ENCODE measurements around the gene NSD2. TPM values are rescaled to one million over a fixed set of nuclear protein-coding genes. Genes with fewer than 3 reads are reported as not detected.

Gene NSD2
- total RNA-seq, 4 donors from 2014 or later = 17.3 to 23.6 (median 19.4) TPM

DNA sequence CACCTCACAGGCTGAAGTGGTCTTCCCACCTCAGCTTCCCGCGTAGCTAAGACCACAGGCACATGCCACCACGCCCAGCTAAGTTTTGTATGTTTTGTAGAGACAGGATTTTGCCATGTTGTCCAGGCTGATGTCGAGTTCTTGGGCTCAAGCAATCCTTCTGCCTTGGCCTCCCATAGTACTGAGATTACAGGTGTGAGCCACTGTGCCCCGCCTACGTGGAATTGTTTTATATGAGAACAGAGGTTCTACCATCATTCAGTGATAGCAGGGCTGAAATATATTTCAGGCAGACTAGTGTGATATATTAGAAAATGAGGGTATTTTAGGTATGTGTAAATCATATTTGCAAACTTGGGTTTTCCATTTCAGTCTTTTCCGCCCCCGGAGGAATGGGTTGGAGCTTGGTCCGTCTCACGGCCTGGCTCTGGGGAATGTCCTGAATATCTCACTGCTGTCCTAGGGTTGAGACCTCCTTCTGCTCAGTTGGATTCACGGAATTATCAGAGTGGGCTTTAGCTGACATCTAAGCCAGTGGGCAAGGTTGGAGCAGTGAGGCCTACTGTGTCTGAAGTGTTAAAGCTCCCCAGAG lies 19.9 kb downstream of the NSD2 start:
- 93 to 98% methylated on average over 11 of the region's 11 CpGs for WGBS, 2 donors
- DNase-seq (ENCODE audit: low spot score in 2 of 2) = no peak
- no peak for TF ChIP-seq POLR2A (IDR thresholded peaks at IDR 0.05)
- TF ChIP-seq, protein P1, sequence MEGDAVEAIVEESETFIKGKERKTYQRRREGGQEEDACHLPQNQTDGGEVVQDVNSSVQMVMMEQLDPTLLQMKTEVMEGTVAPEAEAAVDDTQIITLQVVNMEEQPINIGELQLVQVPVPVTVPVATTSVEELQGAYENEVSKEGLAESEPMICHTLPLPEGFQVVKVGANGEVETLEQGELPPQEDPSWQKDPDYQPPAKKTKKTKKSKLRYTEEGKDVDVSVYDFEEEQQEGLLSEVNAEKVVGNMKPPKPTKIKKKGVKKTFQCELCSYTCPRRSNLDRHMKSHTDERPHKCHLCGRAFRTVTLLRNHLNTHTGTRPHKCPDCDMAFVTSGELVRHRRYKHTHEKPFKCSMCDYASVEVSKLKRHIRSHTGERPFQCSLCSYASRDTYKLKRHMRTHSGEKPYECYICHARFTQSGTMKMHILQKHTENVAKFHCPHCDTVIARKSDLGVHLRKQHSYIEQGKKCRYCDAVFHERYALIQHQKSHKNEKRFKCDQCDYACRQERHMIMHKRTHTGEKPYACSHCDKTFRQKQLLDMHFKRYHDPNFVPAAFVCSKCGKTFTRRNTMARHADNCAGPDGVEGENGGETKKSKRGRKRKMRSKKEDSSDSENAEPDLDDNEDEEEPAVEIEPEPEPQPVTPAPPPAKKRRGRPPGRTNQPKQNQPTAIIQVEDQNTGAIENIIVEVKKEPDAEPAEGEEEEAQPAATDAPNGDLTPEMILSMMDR (IDR thresholded peaks at IDR 0.05) = no peak
- intact Hi-C loops (cut with DNase I; ENCODE audit: low total_unique reads) = no loop called here
- H3K4me3 ChIP-seq (ENCODE audit: low read depth, poor library complexity, severe bottlenecking) = no peak overlapping the region

DNA sequence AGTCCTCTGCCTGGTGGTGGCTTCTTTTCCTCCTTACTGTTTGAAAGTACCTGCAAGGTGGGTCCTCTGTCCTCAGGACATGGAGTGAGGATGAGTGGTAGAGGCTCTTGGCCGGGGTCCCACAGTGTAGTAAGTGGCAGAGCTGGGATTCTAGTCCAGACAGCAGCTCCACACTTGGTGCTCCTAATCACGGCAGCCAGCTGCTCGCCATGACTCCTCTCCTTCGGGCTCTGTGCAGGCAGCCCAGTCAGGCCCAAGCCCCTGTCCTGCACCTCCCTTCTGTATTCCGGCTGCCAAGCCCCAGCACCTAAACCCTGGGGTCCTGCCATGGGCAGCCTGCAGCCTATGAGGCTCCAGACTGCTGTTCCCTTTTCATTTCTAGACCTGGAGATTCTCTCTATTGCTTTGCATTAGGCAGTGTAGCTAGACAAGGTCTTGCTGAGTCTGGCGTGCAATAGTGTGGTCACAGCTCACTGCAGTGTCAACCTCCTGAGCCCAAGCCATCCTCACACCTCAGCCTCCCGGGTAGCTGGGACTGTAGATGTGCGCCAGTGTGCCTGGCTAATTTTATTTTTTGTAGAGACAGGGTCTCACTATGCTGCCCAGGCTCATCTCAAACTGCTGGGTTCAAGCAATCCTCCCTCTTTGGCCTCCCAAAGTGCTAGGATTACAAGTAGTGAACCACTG lies 24.9 kb downstream of the NSD2 start:
- intact Hi-C loops (cut with DNase I; ENCODE audit: low total_unique reads) = loop anchor here (5.0 kb wide), 1 partner anchor 149 kb away; no protein-coding TSS in a partner anchor
- TF ChIP-seq, protein P1 (IDR thresholded peaks at IDR 0.05) = no peak
- no peak for TF ChIP-seq POLR2A (IDR thresholded peaks at IDR 0.05)
- 91 to 93% methylated on average over 8 of the region's 8 CpGs for WGBS, 2 donors
- DNase-seq (ENCODE audit: low spot score in 2 of 2) = no peak
- no peak overlapping the region for H3K4me3 ChIP-seq (ENCODE audit: low read depth, poor library complexity, severe bottlenecking)

- WGBS, 2 donors = 93 to 95% methylated on average over 6 of the region's 6 CpGs
- no peak for TF ChIP-seq POLR2A (IDR thresholded peaks at IDR 0.05)
- TF ChIP-seq, protein P1 (IDR thresholded peaks at IDR 0.05) = no peak
- DNase-seq (ENCODE audit: low spot score in 2 of 2) = no peak
- no peak overlapping the region for H3K4me3 ChIP-seq (ENCODE audit: low read depth, poor library complexity, severe bottlenecking)
- intact Hi-C loops (cut with DNase I; ENCODE audit: low total_unique reads) = loop anchor here (5.0 kb wide), 1 partner anchor 149 kb away; no protein-coding TSS in a partner anchor
Observed at GRCh38 chr4:1896658-1896991, 25.4 kb downstream of the NSD2 start.

DNA sequence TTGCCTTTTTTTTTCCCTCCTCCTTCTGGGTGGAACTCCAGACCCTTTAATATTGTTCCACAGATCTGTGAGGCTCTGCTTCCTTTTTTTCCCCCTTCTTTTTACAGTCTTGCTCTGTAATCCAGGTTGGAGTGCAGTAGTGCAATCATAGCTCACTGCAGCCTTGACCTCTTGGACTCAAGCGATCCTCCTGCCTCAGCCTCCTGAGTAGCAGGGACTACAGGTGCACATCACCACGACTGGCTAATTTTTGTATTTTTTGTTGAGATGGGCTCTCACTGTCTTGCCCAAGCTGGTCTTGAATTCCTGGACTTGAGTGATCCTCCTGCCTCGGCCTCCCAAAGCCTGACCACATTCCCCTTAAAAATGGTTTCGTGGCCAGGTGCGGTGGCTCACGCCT lies 26.8 kb downstream of the NSD2 start:
- no peak overlapping the region for H3K4me3 ChIP-seq (ENCODE audit: low read depth, poor library complexity, severe bottlenecking)
- intact Hi-C loops (cut with DNase I; ENCODE audit: low total_unique reads) = loop anchor here (5.0 kb wide), 1 partner anchor 151 kb away; no protein-coding TSS in a partner anchor
- DNase-seq (ENCODE audit: low spot score in 2 of 2) = no peak
- TF ChIP-seq, protein P1 (IDR thresholded peaks at IDR 0.05) = no peak
- no peak for TF ChIP-seq POLR2A (IDR thresholded peaks at IDR 0.05)
- 94 to 98% methylated on average over 6 of the region's 6 CpGs for WGBS, 2 donors

DNA sequence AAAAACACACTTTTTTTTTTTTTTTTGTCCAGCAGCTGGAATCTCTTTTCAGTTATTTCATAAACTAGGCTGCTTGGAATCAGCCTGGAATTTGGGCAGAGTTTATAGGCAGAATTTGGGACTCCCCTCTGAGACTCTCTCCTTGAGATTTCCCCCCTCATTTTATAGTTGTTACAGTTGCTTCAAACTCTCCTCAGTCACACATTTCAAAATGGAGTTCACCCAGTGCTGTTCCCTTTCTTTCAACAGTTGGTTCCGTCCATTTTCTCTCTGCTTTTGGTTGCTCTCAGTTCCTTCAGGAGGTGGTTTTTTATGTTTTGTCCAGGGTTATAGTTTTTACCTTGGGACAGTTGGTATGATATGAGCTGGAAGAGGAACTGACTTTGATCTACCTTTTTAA lies 27.5 kb downstream of the NSD2 start:
- intact Hi-C loops (cut with DNase I; ENCODE audit: low total_unique reads) = loop anchor here (5.0 kb wide), 1 partner anchor 151 kb away; no protein-coding TSS in a partner anchor
- TF ChIP-seq POLR2A (IDR thresholded peaks at IDR 0.05) = no peak
- TF ChIP-seq, protein P1 (IDR thresholded peaks at IDR 0.05) = no peak
- no peak for DNase-seq (ENCODE audit: low spot score in 2 of 2)
- H3K4me3 ChIP-seq (ENCODE audit: low read depth, poor library complexity, severe bottlenecking) = no peak overlapping the region
- 85 to 92% methylated on average over 1 of the region's 1 CpG for WGBS, 2 donors
